Progenitor cell of endocrine pancreas (in vitro differentiated cells): ENCODE results near the gene CCDC81. TPM values are rescaled to one million over a fixed set of nuclear protein-coding genes. Genes with fewer than 3 reads are reported as not detected.
A peak's percentile ranks its signal among the peaks of the same experiment; 100 is the strongest.

Source experiments
- DNase-seq: peaks from one replicate; pipeline ENCODE4 v3.0.0; 2021; ENCODE audit warnings: low spot score; ENCODE audit not compliant: unreplicated experiment
- H3K27ac Mint-ChIP-seq: 2 replicates; pipeline ENCODE4 v1.8.0; 2021; ENCODE audit warnings: mild to moderate bottlenecking, moderate library complexity, mixed read lengths
- H3K27me3 Mint-ChIP-seq: 2 replicates; pipeline ENCODE4 v1.8.0; 2021; ENCODE audit warnings: mixed read lengths
- H3K36me3 Mint-ChIP-seq: 2 replicates; pipeline ENCODE4 v1.8.0; 2022; ENCODE audit warnings: mixed read lengths; ENCODE audit not compliant: insufficient read depth
- H3K4me1 Mint-ChIP-seq: 2 replicates; pipeline ENCODE4 v1.8.0; 2021; ENCODE audit warnings: low read depth, mixed read lengths
- H3K4me3 Mint-ChIP-seq: 2 replicates; pipeline ENCODE4 v1.8.0; 2021; ENCODE audit warnings: low read depth, mild to moderate bottlenecking, moderate library complexity, mixed read lengths
- H3K9me3 Mint-ChIP-seq: 2 replicates; pipeline ENCODE4 v1.8.0; 2021; ENCODE audit warnings: low read depth, mixed read lengths
- CTCF ChIP-seq: fragments of 200-600 bp; sonication (generic); IDR thresholded peaks from one replicate; pipeline ENCODE4 v1.5.0; 2021; ENCODE audit warnings: antibody characterized with exemption, mild to moderate bottlenecking; ENCODE audit not compliant: unreplicated experiment
- total RNA-seq: library from RNA; stranded (reverse); gene quantifications from 2 replicates; pipeline ENCODE4 v1.2.1, GENCODE V29; 2021

The CCDC81 gene
- total RNA-seq, 1 donor from 2014 or later, result 1.3 TPM

DNA sequence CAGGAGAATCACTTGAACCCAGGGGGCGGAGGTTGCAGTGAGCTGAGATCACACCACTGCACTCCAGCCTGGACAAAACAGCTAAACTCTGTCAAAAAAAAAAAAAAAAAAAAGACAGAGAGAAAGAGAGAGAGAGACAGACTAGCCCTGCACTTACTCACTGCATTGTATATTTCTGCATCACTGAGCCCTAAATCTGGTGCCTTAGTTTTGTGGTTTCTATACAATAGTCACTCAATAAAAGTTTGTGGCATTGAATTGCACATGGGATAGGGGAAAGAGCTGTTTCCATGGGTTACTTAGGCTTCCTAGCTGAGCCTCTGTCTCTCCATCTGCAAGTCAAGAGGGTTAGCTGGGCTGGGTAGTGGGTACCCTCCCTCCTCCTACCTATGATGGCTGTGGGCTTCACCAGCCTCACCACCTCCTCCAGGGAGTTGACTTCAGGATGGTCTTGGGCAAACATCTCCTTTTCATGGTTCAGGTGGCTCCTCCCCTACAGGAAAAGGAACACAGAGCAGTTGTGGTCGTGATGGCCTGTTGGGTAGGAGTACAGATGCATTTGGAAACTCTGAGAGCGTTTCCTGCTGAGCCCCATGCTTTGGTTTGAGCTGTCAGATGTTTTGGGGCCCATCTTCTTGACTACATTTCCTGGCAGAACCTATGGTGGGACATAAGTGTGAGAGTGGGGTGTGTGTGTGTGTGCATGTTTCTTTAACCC lies 73.2 kb downstream of the CCDC81 start:
- TF ChIP-seq CTCF, result no peak
- Mint-ChIP-seq H3K9me3 (no peaks in the 10 kb centered on the region), H3K36me3 (no peaks in the 10 kb centered on the region), H3K27me3 (no peaks in the 10 kb centered on the region), H3K4me1 (no peaks in the 10 kb centered on the region), H3K4me3 (no peak overlapping the region), H3K27ac (no peak overlapping the region)
- DNase-seq, result no peak

DNA sequence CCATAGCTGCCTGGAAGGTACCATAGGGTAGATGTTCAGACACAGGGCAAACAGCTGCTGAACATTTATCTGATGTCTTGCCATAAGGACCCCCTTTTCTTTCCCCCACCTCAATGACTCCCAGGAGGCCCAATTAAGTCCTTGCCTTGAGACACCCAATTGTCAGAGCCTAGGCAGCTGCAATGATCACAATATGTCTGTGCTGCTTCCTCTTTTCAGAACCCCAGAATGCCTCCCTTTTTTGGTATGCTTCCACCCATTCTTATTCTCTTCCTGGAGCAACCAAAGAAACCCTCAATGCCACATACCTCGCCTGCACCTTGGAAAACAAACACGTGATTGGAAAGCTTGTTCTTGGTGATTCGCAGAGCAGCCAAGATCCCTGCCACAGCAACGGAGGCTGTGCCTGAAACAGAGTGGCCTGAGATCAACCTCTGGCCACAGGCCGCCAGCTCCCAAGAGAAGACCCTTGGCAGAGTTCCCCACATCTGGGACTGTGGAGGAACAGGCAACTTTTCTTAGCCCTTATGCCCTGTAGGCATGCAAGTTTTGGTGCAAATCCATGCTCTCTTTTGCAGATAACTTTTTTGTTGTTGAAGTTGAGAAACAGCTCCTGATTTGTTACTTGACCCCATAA lies 75.4 kb downstream of the CCDC81 start:
- no peaks in the 10 kb centered on the region for H3K36me3 Mint-ChIP-seq
- TF ChIP-seq CTCF, result no peak
- no peak overlapping the region for H3K27ac Mint-ChIP-seq
- H3K9me3 Mint-ChIP-seq, result no peaks in the 10 kb centered on the region
- H3K4me1 Mint-ChIP-seq, result no peaks in the 10 kb centered on the region
- DNase-seq, result no peak
- no peak overlapping the region for H3K4me3 Mint-ChIP-seq
- no peaks in the 10 kb centered on the region for H3K27me3 Mint-ChIP-seq

DNA sequence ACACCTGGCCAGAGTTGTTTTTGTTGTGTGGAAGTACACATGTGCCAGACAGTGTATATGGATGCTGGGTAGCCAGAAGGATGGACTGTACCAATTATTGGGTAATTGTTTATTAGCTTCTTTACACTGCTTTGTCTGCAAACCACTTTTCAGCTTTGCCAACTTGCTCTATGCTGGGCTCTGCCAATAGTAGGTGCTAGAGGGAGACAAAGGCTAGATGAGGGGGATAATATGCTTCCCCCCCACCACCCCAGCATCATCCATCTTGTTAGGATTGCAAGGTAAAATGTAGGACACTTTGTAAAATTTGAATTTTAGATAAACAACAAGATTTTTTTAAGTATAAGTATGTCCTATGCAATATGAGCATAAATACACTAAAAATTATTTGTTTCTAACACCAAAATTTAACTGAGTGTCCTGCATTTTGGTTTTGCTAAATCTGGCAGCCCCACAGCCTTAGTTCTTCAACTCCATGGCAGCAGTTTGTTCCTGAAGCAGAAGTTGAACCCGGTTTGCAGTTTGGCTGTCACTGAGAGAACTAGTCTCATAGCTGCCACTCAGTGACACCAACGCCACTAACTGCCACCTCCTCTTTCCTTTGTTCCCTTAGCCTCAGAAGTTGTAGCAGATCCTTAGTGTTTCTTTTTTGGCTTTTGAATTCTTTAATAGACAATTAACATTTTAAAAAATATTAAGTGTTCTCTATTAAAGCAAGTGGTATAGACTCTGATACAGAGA lies 78.8 kb downstream of the CCDC81 start:
- Mint-ChIP-seq H3K36me3 (no peaks in the 10 kb centered on the region), H3K4me1 (peaks cover 11% of the 10 kb centered on the region), H3K9me3 (no peaks in the 10 kb centered on the region), H3K4me3 (no peak overlapping the region), H3K27ac (no peak overlapping the region), H3K27me3 (no peaks in the 10 kb centered on the region)
- no peak for DNase-seq
- TF ChIP-seq CTCF, result no peak

GRCh38 chr11:86456075-86456939 lies 81.6 kb downstream of the CCDC81 start:
- H3K27ac Mint-ChIP-seq, result peak overlapping the region; percentile 1
- peaks cover 12% of the 10 kb centered on the region for H3K4me1 Mint-ChIP-seq

More at GRCh38 chr11:86456075-86456939, 81.6 kb downstream of the CCDC81 start:
- Mint-ChIP-seq H3K27me3 (no peaks in the 10 kb centered on the region), H3K9me3 (no peaks in the 10 kb centered on the region), H3K4me3 (no peak overlapping the region), H3K36me3 (no peaks in the 10 kb centered on the region)
- DNase-seq, result peak; percentile 64
- TF ChIP-seq CTCF, result peak; percentile 97
